ENCODE results near the gene THSD7B. TPM values are rescaled to one million over a fixed set of nuclear protein-coding genes. Genes with fewer than 3 reads are reported as not detected.

THSD7B gene
- total RNA-seq, 1 donor from 2014 or later = not detected

GRCh38 chr2:137522620-137523011 lies 757.3 kb downstream of the THSD7B start:
- POLR2A ChIA-PET = no interaction called here
- Mint-ChIP-seq H3K36me3 (ENCODE audit: low read depth) (no peaks in the 10 kb centered on the region), H3K9me3 (peaks cover 4% of the 10 kb centered on the region), H3K4me1 (no peaks in the 10 kb centered on the region), H3K27ac (no peak overlapping the region), H3K27me3 (no peaks in the 10 kb centered on the region), H3K4me3 (no peak overlapping the region)
- CTCF ChIA-PET = no interaction called here
- no peak for DNase-seq
- ATAC-seq (ENCODE audit: low read depth) = no peak
- intact Hi-C loops (cut with micrococcal nuclease) = no loop called here
- TF ChIP-seq, protein P1, sequence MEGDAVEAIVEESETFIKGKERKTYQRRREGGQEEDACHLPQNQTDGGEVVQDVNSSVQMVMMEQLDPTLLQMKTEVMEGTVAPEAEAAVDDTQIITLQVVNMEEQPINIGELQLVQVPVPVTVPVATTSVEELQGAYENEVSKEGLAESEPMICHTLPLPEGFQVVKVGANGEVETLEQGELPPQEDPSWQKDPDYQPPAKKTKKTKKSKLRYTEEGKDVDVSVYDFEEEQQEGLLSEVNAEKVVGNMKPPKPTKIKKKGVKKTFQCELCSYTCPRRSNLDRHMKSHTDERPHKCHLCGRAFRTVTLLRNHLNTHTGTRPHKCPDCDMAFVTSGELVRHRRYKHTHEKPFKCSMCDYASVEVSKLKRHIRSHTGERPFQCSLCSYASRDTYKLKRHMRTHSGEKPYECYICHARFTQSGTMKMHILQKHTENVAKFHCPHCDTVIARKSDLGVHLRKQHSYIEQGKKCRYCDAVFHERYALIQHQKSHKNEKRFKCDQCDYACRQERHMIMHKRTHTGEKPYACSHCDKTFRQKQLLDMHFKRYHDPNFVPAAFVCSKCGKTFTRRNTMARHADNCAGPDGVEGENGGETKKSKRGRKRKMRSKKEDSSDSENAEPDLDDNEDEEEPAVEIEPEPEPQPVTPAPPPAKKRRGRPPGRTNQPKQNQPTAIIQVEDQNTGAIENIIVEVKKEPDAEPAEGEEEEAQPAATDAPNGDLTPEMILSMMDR (IDR thresholded peaks at IDR 0.05) = no peak

GRCh38 chr2:137523931-137524330 lies 758.6 kb downstream of the THSD7B start:
- DNase-seq (no peak), ATAC-seq (ENCODE audit: low read depth) (no peak)
- TF ChIP-seq, protein P1 (IDR thresholded peaks at IDR 0.05) = no peak
- H3K27ac Mint-ChIP-seq = no peak overlapping the region
- ChIA-PET CTCF (no interaction called here), POLR2A (no interaction called here)
- peaks cover 5% of the 10 kb centered on the region for H3K9me3 Mint-ChIP-seq
- H3K36me3 Mint-ChIP-seq (ENCODE audit: low read depth) = no peaks in the 10 kb centered on the region
- no peak overlapping the region for H3K4me3 Mint-ChIP-seq
- H3K27me3 Mint-ChIP-seq = no peaks in the 10 kb centered on the region
- H3K4me1 Mint-ChIP-seq = no peaks in the 10 kb centered on the region
- intact Hi-C loops (cut with micrococcal nuclease) = no loop called here

GRCh38 chr2:137525132-137525531 lies 759.8 kb downstream of the THSD7B start:
- Mint-ChIP-seq H3K4me3 (no peak overlapping the region), H3K36me3 (ENCODE audit: low read depth) (no peaks in the 10 kb centered on the region), H3K4me1 (no peaks in the 10 kb centered on the region), H3K27ac (no peak overlapping the region), H3K27me3 (no peaks in the 10 kb centered on the region), H3K9me3 (peaks cover 3% of the 10 kb centered on the region)
- POLR2A ChIA-PET = no interaction called here
- ATAC-seq (ENCODE audit: low read depth) (no peak), DNase-seq (no peak)
- CTCF ChIA-PET = no interaction called here
- intact Hi-C loops (cut with micrococcal nuclease) = no loop called here
- TF ChIP-seq, protein P1 (IDR thresholded peaks at IDR 0.05) = no peak

DNA sequence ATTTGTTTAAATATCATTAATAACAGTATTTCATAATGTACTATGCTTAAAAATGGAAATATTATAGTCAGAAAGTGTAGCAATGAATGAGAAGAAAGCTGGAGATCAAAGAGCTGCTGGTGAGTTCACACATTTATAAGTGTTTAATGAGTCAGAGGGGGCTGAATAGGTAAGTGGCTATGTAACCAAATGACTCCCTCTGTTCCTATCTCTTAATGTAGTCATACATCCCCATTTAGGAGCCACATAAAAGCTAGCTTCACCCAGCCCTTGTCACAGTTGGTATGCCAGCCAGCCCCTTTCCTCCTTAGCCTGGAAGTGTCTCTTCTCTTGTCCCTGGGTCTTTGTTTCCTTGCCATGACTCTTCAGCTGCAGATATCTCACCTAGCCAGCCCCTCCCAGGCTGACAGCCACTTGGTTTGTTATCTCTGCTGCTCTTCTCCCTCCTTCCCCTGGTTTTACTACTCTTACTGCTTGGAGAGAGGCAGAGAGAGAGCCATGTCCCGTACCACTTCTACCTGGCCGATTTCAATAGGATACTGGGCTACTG lies 760.4 kb downstream of the THSD7B start:
- no peaks in the 10 kb centered on the region for H3K27me3 Mint-ChIP-seq
- no peaks in the 10 kb centered on the region for H3K36me3 Mint-ChIP-seq (ENCODE audit: low read depth)
- no peak overlapping the region for H3K4me3 Mint-ChIP-seq
- H3K9me3 Mint-ChIP-seq = peaks cover 3% of the 10 kb centered on the region
- no peaks in the 10 kb centered on the region for H3K4me1 Mint-ChIP-seq
- CTCF ChIA-PET = no interaction called here
- TF ChIP-seq, protein P1 (IDR thresholded peaks at IDR 0.05) = no peak
- no peak for ATAC-seq (ENCODE audit: low read depth)
- no peak for DNase-seq
- POLR2A ChIA-PET = no interaction called here
- no peak overlapping the region for H3K27ac Mint-ChIP-seq
- intact Hi-C loops (cut with micrococcal nuclease) = no loop called here

GRCh38 chr2:137535897-137536296 lies 770.6 kb downstream of the THSD7B start:
- H3K36me3 Mint-ChIP-seq (ENCODE audit: low read depth) = no peaks in the 10 kb centered on the region
- TF ChIP-seq, protein P1 (IDR thresholded peaks at IDR 0.05) = no peak
- no peak overlapping the region for H3K27ac Mint-ChIP-seq
- no peaks in the 10 kb centered on the region for H3K27me3 Mint-ChIP-seq
- no peak for ATAC-seq (ENCODE audit: low read depth)
- ChIA-PET POLR2A (no interaction called here), CTCF (no interaction called here)
- H3K4me3 Mint-ChIP-seq = no peak overlapping the region
- intact Hi-C loops (cut with micrococcal nuclease) = no loop called here
- H3K4me1 Mint-ChIP-seq = no peaks in the 10 kb centered on the region
- peaks cover under 1% of the 10 kb centered on the region for H3K9me3 Mint-ChIP-seq
- DNase-seq = no peak
